ENCODE measurements around the gene DOK5. TPM values are rescaled to one million over a fixed set of nuclear protein-coding genes. Genes with fewer than 3 reads are reported as not detected.

The DOK5 gene
- total RNA-seq, 1 donor from 2014 or later, result 3.3 TPM

DNA sequence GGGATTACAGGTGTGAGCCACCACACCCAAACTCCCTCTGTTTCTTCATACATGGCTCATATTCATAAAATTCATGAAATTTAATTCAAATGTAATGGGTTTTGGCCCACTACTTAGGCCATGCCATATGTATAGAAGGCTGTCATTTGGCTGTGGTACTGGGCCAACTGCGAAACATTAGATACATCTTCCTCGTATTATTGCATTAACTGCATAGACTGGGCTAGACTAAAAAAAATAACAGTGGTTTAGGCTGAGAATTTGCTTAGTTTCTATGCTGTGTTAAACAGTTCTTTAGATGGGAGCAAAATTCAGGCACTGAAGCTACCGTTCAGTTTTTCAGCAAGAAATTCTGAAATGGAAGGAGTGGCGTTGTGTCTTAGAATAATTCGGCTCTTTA, 133.6 kb downstream of the DOK5 start:
- Mint-ChIP-seq H3K27me3 (ENCODE audit: low read depth) (no peaks in the 10 kb centered on the region), H3K27ac (no peak overlapping the region), H3K4me3 (no peak overlapping the region), H3K4me1 (no peaks in the 10 kb centered on the region), H3K9me3 (no peaks in the 10 kb centered on the region), H3K36me3 (no peaks in the 10 kb centered on the region)
- DNase-seq (ENCODE audit: low spot score in 2 of 2, unreplicated experiment in 2 of 2), result no peak
- TF ChIP-seq, protein P1, sequence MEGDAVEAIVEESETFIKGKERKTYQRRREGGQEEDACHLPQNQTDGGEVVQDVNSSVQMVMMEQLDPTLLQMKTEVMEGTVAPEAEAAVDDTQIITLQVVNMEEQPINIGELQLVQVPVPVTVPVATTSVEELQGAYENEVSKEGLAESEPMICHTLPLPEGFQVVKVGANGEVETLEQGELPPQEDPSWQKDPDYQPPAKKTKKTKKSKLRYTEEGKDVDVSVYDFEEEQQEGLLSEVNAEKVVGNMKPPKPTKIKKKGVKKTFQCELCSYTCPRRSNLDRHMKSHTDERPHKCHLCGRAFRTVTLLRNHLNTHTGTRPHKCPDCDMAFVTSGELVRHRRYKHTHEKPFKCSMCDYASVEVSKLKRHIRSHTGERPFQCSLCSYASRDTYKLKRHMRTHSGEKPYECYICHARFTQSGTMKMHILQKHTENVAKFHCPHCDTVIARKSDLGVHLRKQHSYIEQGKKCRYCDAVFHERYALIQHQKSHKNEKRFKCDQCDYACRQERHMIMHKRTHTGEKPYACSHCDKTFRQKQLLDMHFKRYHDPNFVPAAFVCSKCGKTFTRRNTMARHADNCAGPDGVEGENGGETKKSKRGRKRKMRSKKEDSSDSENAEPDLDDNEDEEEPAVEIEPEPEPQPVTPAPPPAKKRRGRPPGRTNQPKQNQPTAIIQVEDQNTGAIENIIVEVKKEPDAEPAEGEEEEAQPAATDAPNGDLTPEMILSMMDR (IDR thresholded peaks at IDR 0.05; ENCODE audit: unreplicated experiment), result no peak

DNA sequence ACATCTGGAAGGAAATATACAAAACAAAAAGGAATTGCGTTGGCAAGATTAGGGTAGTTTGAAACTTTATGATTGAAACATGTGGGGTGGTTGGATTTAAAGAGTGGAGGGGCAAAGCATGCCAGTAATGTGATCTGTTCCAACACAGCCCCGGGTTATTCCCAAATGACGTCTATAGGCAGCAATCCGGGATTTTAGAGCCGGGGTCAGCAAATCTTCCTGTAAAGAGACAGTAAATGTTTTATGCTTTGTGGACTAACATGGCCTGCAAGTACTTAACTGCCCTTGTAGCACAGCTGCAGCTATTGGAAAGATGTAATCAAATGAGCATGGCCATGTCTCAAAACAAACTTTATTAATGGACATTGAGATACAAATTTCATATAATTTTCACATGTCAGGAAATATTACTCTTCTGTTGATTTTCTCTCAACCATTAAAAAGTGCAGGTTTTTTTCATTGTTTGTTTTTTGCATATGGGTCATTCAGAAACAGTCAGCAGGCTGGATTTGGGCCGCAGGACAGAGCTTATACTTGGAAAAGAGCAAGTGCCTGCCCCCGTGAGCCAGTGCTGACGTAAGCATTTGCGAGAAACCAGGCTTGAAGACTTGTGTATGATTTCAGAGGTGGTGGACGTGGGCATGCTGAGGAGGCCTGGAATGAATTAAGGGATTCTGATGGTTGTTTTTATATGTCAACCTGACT, 136.5 kb downstream of the DOK5 start:
- TF ChIP-seq, protein P1 (IDR thresholded peaks at IDR 0.05; ENCODE audit: unreplicated experiment), result no peak
- no peaks in the 10 kb centered on the region for H3K9me3 Mint-ChIP-seq
- H3K27ac Mint-ChIP-seq, result no peak overlapping the region
- H3K27me3 Mint-ChIP-seq (ENCODE audit: low read depth), result no peaks in the 10 kb centered on the region
- H3K4me1 Mint-ChIP-seq, result no peaks in the 10 kb centered on the region
- no peak for DNase-seq (ENCODE audit: low spot score in 2 of 2, unreplicated experiment in 2 of 2)
- no peaks in the 10 kb centered on the region for H3K36me3 Mint-ChIP-seq
- H3K4me3 Mint-ChIP-seq, result no peak overlapping the region

DNA sequence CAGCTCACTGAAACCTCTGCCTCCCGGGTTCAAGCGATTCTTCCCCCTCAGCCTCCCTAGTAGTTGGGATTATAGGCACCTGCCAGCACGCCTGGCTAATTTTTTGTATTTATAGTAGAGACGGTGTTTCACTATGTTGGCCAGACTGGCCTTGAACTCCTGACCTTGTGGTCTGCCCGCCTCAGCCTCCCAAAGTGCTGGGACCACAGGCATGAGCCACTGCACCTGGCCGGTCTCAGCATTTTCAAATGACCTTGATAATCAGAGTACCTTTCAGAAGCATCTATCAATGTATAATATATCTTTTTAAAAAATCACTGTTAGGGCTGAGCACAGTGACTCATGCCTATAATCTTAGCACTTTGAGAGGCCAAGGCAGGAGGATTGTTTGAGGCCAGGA, 143.0 kb downstream of the DOK5 start:
- no peak overlapping the region for H3K4me3 Mint-ChIP-seq
- peaks cover 11% of the 10 kb centered on the region for H3K4me1 Mint-ChIP-seq
- DNase-seq (ENCODE audit: low spot score in 2 of 2, unreplicated experiment in 2 of 2), result no peak
- H3K36me3 Mint-ChIP-seq, result no peaks in the 10 kb centered on the region
- H3K9me3 Mint-ChIP-seq, result peaks cover 5% of the 10 kb centered on the region
- H3K27me3 Mint-ChIP-seq (ENCODE audit: low read depth), result no peaks in the 10 kb centered on the region
- TF ChIP-seq, protein P1 (IDR thresholded peaks at IDR 0.05; ENCODE audit: unreplicated experiment), result no peak
- no peak overlapping the region for H3K27ac Mint-ChIP-seq

DNA sequence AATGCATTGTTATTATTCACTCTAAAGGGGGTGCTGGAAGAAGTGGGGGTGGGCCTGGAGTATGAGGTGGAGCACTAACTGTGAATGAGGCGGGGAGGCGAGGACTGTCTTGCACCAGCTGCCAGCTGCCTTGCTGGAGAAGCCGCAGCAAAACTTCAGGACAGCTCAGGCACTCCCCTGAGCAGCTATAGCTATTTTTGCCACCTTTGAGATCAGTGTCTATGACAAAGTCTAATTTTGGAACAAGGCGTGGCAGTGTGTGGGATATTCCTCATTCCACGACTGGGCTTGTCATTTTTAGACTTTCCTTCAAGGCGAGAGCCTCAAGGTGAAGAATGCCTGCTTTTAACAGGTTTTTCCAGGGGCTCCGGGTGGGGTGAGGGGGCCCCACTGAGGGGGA, 143.8 kb downstream of the DOK5 start:
- no peak overlapping the region for H3K27ac Mint-ChIP-seq
- TF ChIP-seq, protein P1 (IDR thresholded peaks at IDR 0.05; ENCODE audit: unreplicated experiment), result no peak
- no peak overlapping the region for H3K4me3 Mint-ChIP-seq
- peaks cover 5% of the 10 kb centered on the region for H3K9me3 Mint-ChIP-seq
- no peak for DNase-seq (ENCODE audit: low spot score in 2 of 2, unreplicated experiment in 2 of 2)
- H3K36me3 Mint-ChIP-seq, result no peaks in the 10 kb centered on the region
- no peaks in the 10 kb centered on the region for H3K27me3 Mint-ChIP-seq (ENCODE audit: low read depth)
- H3K4me1 Mint-ChIP-seq, result peaks cover 13% of the 10 kb centered on the region

DNA sequence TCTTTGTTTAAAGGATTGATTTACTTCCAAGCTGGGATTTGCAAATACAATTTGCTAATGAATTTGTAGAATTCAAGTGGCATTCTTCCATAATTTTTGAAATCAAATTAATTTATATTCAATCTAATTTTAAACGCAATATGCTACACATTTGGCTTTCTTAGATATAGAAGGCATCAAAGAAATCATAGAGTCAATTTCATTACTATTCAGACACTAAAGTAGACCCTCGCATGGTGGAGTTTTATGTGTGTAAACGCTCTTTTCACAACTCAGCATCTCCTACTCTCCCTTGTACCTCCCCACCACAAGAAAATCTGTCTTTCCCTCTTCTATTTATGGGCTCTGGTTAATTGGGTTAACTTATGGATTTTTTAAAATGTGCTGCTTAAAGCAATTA, 144.3 kb downstream of the DOK5 start:
- DNase-seq (ENCODE audit: low spot score in 2 of 2, unreplicated experiment in 2 of 2), result no peak
- TF ChIP-seq, protein P1 (IDR thresholded peaks at IDR 0.05; ENCODE audit: unreplicated experiment), result no peak
- Mint-ChIP-seq H3K36me3 (no peaks in the 10 kb centered on the region), H3K27ac (no peak overlapping the region), H3K27me3 (ENCODE audit: low read depth) (no peaks in the 10 kb centered on the region), H3K4me3 (no peak overlapping the region), H3K9me3 (peaks cover 5% of the 10 kb centered on the region), H3K4me1 (peaks cover 18% of the 10 kb centered on the region)
